GM18511 (cell line): Measurements from ENCODE around the gene RASSF1.

Source experiments
- ATAC-seq: cut with Tn5 transposase; IDR thresholded peaks from one replicate; pipeline ENCODE4 v1.9.1; 2021; ENCODE audit warnings: mild to moderate bottlenecking, moderate library complexity; ENCODE audit not compliant: unreplicated experiment

RASSF1 gene

GRCh38 chr3:50340448-50341329 is at the start of gene RASSF1:
Gene RASSF1, minus strand, starts transcription at chr3:50340836. Its CDS starts 31 bp downstream, at chr3:50340805.
- ATAC-seq: no peak

- no peak for ATAC-seq
Measured at GRCh38 chr3:50389414-50389767, 48.8 kb upstream of the RASSF1 start.

GRCh38 chr3:50388720-50389413 is 48.2 kb upstream of the RASSF1 start:
- ATAC-seq: no peak

- ATAC-seq: no peak
Measured at GRCh38 chr3:50388016-50388719, 47.5 kb upstream of the RASSF1 start.

- ATAC-seq: no peak
Measured at GRCh38 chr3:50385754-50386153, 45.1 kb upstream of the RASSF1 start.

- ATAC-seq: no peak
Measured at GRCh38 chr3:50383750-50384149, 43.1 kb upstream of the RASSF1 start.

GRCh38 chr3:50382722-50383121 is 42.1 kb upstream of the RASSF1 start:
- no peak for ATAC-seq

- ATAC-seq: no peak
Measured at GRCh38 chr3:50381383-50381782, 40.7 kb upstream of the RASSF1 start.

GRCh38 chr3:50380405-50381085 is 39.9 kb upstream of the RASSF1 start:
- ATAC-seq: no peak

GRCh38 chr3:50378757-50379156 is 38.1 kb upstream of the RASSF1 start:
- no peak for ATAC-seq

GRCh38 chr3:50378024-50378423 is 37.4 kb upstream of the RASSF1 start:
- no peak for ATAC-seq

GRCh38 chr3:50375258-50375931 is 34.8 kb upstream of the RASSF1 start:
- ATAC-seq: no peak

- no peak for ATAC-seq
Measured at GRCh38 chr3:50374363-50375257, 34.0 kb upstream of the RASSF1 start.

GRCh38 chr3:50373146-50374051 is 32.8 kb upstream of the RASSF1 start:
- no peak for ATAC-seq

GRCh38 chr3:50372349-50372748 is 31.7 kb upstream of the RASSF1 start:
- no peak for ATAC-seq

- ATAC-seq: no peak
Measured at GRCh38 chr3:50371133-50371685, 30.6 kb upstream of the RASSF1 start.

GRCh38 chr3:50370594-50370993 is 30.0 kb upstream of the RASSF1 start:
- no peak for ATAC-seq

- ATAC-seq: no peak
Measured at GRCh38 chr3:50369012-50369670, 28.5 kb upstream of the RASSF1 start.
